ENCODE data around the gene ATXN3.

ATXN3 gene

DNA sequence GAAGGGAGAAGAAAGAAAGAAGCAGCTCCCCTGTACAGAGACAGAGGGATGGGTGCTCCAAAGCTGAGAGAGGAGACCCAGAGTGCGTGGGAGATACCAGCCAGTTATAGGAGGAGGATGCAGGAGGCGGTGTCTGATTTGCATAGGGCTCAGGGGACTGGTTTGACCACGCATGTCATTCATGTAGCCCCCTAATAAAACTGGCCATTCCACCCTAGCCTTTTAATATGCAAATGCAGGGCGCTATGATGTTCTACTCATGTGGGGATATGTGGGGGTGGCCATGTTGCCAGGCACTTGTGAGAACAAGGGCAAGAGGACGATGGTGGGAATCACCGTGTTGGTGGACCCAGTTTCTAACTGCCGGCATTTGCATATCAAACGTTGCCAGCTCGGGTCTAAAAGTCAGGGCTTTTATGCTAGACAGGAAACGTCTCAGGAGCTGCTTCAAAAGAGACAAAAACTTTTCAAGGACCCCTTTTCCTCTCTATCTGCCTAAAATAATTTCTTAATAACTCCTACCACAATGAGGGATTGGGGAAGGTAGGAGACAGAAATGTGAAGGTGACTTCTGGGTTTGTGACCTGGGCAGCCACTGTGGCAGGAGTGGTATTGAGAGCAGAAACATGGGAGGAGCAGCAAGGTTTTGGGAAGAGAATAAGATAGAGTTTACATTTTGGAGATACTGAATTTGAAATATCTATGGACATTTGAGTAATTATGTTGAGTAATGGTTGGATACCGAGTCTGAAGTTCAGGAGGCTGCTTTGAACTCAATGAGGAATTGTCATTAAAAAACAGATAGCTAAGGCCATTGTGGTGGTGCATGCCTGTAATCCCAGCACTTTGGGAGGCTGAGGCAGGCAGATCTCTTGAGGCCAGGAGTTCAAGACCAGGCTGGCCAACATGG is 2.2 kb upstream of the ATXN3 start:
- Histone ChIP-seq H3K4me3 (ENCODE audit: low read length) (peak overlapping the region; percentile 63), H3K27ac (ENCODE audit: low read depth, low read length) (peak overlapping the region; percentile 69), H3K27me3 (ENCODE audit: control insufficient read depth, low read length) (no peaks in the 10 kb centered on the region), H3K36me3 (ENCODE audit: control insufficient read depth, low read length) (no peaks in the 10 kb centered on the region; the same call in 1 of the 2 replicates), H4K20me1 (ENCODE audit: control insufficient read depth, insufficient read depth, low read depth, low read length) (no peaks in the 10 kb centered on the region), H3F3A (ENCODE audit: control insufficient read depth, insufficient read depth) (peaks cover 12% of the 10 kb centered on the region), H3K4me2 (ENCODE audit: low read length) (peak overlapping the region; percentile 83), H3K9me3 (ENCODE audit: control insufficient read depth, insufficient read depth, low read length) (no peaks in the 10 kb centered on the region), H3K4me1 (ENCODE audit: control insufficient read depth, low read length) (peaks cover 37% of the 10 kb centered on the region), H3K79me2 (ENCODE audit: control insufficient read depth, low read length) (peaks cover 27% of the 10 kb centered on the region), H3K9me2 (replicated peaks; ENCODE audit: control insufficient read depth, low read length) (no peaks in the 10 kb centered on the region)
- TF ChIP-seq EZH2phosphoT487 (IDR thresholded peaks at IDR 0.05; ENCODE audit: borderline replicate concordance, low read length) (no peak), CTCF (IDR thresholded peaks at IDR 0.05; ENCODE audit: low read depth, low read length, poor library complexity, severe bottlenecking) (no peak)

- TF ChIP-seq EZH2phosphoT487 (IDR thresholded peaks at IDR 0.05; ENCODE audit: borderline replicate concordance, low read length) (no peak), CTCF (IDR thresholded peaks at IDR 0.05; ENCODE audit: low read depth, low read length, poor library complexity, severe bottlenecking) (no peak)
- H3K27me3 ChIP-seq (ENCODE audit: control insufficient read depth, low read length) = no peaks in the 10 kb centered on the region
- H3K27ac ChIP-seq (ENCODE audit: low read depth, low read length) = peak overlapping the region; percentile 55
- no peaks in the 10 kb centered on the region for H4K20me1 ChIP-seq (ENCODE audit: control insufficient read depth, insufficient read depth, low read depth, low read length)
- peak overlapping the region; percentile 94 for H3K4me2 ChIP-seq (ENCODE audit: low read length)
- peaks cover 51% of the 10 kb centered on the region for H3K79me2 ChIP-seq (ENCODE audit: control insufficient read depth, low read length)
- H3K36me3 ChIP-seq (ENCODE audit: control insufficient read depth, low read length) = no peaks in the 10 kb centered on the region; the same call in 1 of the 2 replicates
- peaks cover 9% of the 10 kb centered on the region; the same call in 1 of the 2 replicates for H3F3A ChIP-seq (ENCODE audit: control insufficient read depth, insufficient read depth)
- H3K9me2 ChIP-seq (replicated peaks; ENCODE audit: control insufficient read depth, low read length) = no peaks in the 10 kb centered on the region
- no peaks in the 10 kb centered on the region for H3K9me3 ChIP-seq (ENCODE audit: control insufficient read depth, insufficient read depth, low read length)
- peaks cover 39% of the 10 kb centered on the region for H3K4me1 ChIP-seq (ENCODE audit: control insufficient read depth, low read length)
- peak overlapping the region; percentile 98 for H3K4me3 ChIP-seq (ENCODE audit: low read length)
These were observed 564 bp downstream of the ATXN3 start for GRCh38 chr14:92105893-92106142.

DNA sequence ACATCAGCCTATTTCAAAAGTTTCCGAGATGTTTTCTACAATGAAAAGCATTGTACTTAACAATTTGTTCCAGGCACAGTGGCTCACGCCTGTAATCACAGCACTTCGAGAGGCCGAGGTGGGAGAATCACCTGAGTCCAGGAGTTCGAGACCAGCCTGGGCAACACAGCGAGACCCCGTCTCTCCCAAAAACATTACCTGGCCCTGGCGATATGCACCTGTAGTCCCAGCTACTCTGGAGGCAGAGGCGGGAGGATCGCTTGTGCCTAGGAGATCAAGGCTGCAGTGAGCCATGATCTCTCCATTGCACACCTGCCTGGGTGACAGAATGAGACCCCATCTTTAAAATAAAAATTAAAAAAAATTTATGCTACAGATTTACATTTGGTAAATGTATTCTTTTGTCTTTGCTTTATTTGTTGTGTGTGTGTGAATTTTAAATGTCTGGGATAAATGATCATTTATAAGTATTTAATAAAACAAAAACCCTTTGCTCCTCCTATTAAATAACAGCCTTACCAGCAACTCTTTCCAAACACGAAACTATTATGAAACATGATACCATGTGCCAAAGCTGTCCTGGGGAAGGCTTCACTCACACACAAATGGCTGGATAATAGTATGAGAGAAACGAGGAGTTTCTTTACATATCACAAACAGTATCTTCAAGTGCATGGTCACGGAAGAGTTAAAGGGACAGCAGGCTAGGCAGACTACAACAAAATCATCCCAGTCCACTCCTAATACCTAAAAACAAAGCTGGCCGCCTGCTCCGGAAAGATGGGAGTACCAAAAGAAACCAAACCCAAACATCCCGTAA is 1.1 kb downstream of the ATXN3 start:
- H4K20me1 ChIP-seq (ENCODE audit: control insufficient read depth, insufficient read depth, low read depth, low read length) = no peaks in the 10 kb centered on the region
- TF ChIP-seq CTCF (IDR thresholded peaks at IDR 0.05; ENCODE audit: low read depth, low read length, poor library complexity, severe bottlenecking) (no peak), EZH2phosphoT487 (IDR thresholded peaks at IDR 0.05; ENCODE audit: borderline replicate concordance, low read length) (no peak)

More for the DNA sequence above, 1.1 kb downstream of the ATXN3 start:
- Histone ChIP-seq H3K36me3 (ENCODE audit: control insufficient read depth, low read length) (no peaks in the 10 kb centered on the region; the same call in 1 of the 2 replicates), H3K4me3 (ENCODE audit: low read length) (peak overlapping the region; percentile 98), H3F3A (ENCODE audit: control insufficient read depth, insufficient read depth) (peaks cover 9% of the 10 kb centered on the region; the same call in 1 of the 2 replicates), H3K9me3 (ENCODE audit: control insufficient read depth, insufficient read depth, low read length) (no peaks in the 10 kb centered on the region), H3K9me2 (replicated peaks; ENCODE audit: control insufficient read depth, low read length) (no peaks in the 10 kb centered on the region), H3K4me1 (ENCODE audit: control insufficient read depth, low read length) (peaks cover 39% of the 10 kb centered on the region), H3K27ac (ENCODE audit: low read depth, low read length) (peak overlapping the region; percentile 55), H3K27me3 (ENCODE audit: control insufficient read depth, low read length) (no peaks in the 10 kb centered on the region), H3K4me2 (ENCODE audit: low read length) (peak overlapping the region; percentile 94), H3K79me2 (ENCODE audit: control insufficient read depth, low read length) (peaks cover 56% of the 10 kb centered on the region)

Data from DOHH2 (cell line).